ENCODE measurements around the gene ADIG.

Gene ADIG

GRCh38 chr20:38581013-38581412 is at the start of gene ADIG:
Gene ADIG (plus strand): TSS chr20:38581197. CDS start chr20:38581251, 54 bp downstream.
- no peak for DNase-seq

GRCh38 chr20:38534756-38535155 is 46.2 kb upstream of the ADIG start:
- no peak for DNase-seq

DNA sequence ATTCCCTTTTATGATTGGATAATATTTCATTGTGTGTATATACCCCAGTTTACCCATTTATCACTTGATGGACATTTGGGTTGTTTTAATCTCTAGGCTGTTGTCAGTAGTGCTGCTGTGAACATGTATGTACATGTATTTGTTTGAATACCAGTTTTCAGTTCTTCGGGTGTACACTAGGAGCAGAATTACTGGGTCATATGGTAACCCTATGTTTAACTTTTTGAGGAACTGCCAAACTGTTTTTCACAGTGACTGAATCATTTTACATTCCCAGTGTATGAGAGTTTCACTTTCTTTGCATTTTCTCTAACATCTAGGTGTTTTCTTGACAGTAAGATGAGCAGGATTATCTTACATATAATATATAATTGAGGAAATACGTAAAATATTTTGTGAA is 44.7 kb upstream of the ADIG start:
- DNase-seq: no peak

- DNase-seq: no peak
Observed at GRCh38 chr20:38537176-38537575, 43.8 kb upstream of the ADIG start.

- DNase-seq: no peak
Observed at GRCh38 chr20:38538789-38539188, 42.2 kb upstream of the ADIG start.

GRCh38 chr20:38543014-38543906 is 37.7 kb upstream of the ADIG start:
- no peak for DNase-seq

DNA sequence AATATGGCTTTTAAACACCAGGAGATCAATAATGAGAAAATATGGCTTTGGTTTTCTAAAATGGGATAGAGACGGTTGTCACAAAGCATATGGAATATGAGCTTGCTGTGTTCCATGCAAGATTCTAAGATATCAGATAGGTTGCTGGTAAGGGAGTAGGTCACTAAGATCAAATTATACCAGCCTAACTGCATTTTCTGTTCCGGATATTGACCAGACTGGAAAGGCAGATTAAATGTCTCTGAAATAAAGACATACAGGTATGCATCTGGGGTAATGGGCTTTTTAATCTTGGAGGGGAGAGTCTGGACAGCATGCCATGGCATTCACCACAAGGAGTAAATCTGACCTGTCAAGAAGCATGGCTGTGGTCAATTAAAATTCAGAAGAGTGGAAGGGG is 35.2 kb upstream of the ADIG start:
- no peak for DNase-seq

DNA sequence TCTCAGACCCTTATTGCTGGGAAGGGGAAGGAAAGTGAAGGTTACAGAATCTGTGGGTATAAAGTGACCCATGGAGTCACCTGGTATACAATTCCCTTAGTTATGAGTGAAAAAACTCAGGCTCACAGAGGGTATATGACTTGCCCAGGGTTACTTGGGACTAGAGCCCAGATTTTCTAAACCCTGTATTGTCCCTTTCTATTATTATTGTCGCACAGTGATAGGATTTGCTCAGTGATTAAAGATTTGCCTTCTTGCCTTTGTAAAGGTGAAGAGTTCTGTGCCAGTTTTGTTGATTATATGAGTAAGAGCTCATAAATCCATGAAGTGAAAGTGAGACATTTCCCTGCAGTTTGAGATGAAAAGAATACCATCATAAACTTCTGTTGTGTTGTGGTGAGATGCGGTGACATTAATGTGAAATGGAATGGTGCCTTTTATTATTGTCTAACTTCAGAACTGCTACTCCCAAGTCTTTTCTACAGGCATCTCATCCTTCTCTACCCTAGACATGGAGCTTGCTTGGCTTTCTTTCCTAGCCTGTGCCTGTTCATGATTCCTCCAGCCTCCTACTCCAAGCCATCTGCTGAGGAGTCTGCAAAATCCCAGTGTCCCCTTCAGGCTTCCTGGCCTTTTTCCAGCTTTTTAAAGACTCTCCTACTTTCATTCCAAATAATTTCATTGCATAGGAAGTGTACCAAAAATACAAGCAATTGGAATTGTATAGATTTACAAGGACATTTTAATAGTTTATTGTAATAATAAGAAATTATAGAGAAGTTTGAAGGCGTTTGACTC is 33.5 kb upstream of the ADIG start:
- no peak for DNase-seq

GRCh38 chr20:38548356-38549083 is 32.5 kb upstream of the ADIG start:
- no peak for DNase-seq

- DNase-seq: no peak
Observed at GRCh38 chr20:38550274-38550673, 30.7 kb upstream of the ADIG start.

- DNase-seq: no peak
Observed at GRCh38 chr20:38551056-38551626, 29.9 kb upstream of the ADIG start.

GRCh38 chr20:38554986-38555385 is 26.0 kb upstream of the ADIG start:
- DNase-seq: no peak

DNA sequence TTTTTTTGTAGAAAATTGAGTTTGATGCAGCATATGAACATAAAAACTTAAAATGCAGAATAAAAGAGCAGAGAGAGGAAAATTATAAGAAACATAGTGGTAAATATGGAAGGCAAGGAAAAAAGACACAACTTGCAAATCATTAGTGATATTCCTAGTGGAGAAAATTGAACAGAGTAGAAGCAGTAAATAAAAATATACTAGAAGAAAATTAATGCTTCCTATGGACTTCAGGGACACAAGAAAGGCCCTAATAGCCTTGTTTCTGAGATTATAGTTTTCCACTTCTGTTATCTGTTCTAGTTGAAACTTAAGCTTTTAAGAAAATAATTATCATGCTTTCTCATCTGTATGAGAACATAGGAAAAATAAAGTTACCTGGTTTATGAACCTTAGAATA is 25.6 kb upstream of the ADIG start:
- no peak for DNase-seq

DNA sequence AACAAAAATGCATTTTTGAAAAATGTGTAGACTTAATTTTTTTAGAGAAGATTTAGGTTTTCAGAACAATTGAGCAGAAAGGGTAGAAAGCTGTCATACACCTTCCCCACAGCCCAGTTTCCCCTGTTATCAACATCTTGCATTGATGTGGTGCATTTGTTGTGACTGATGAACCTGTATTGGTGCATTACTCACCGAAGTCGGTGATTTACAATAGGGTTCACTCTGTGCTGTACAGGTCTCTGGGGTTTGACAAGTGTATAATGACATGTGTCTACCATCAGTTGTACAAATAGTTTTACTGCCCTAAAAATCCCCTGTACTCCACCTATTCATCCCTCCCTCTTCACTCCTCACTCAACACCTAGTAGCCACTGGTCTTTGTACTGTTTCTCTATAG is 23.8 kb upstream of the ADIG start:
- DNase-seq: no peak

DNA sequence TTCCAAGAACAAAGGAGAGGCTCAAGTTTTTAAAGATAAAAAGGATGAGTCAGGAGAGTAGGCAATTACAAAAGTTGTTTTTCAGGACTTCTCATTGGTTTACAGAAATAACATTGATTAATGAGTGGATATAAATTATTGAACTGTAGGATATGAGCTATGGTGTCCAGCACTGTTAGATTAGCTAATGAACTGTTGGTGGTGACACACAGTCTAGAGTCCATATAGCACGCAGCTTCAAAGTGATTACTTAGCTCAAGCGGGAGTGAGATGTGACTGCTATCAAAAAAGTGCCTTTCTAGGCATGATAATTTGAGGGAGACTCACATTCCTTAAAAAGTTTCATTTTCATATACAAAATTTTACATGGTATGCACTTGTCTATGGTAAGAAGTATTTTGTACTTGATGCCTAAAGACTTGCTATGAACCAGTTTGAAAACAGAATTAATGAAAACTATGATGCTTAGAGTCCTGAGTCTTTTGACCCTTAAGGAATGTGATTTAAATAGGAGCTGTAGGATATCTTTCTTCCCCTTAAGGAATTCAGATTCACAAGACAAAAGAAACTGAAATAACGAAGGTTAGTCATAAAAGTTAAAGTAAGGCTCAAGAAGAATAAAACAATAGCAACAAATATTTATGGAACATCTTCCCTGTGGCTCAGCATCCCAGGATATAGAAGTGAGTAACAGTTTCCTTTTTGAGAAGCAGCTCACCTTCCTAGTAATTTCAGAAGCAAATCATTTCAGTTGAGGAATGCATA is 22.2 kb upstream of the ADIG start:
- no peak for DNase-seq

GRCh38 chr20:38559764-38560163 is 21.2 kb upstream of the ADIG start:
- DNase-seq: no peak

DNA sequence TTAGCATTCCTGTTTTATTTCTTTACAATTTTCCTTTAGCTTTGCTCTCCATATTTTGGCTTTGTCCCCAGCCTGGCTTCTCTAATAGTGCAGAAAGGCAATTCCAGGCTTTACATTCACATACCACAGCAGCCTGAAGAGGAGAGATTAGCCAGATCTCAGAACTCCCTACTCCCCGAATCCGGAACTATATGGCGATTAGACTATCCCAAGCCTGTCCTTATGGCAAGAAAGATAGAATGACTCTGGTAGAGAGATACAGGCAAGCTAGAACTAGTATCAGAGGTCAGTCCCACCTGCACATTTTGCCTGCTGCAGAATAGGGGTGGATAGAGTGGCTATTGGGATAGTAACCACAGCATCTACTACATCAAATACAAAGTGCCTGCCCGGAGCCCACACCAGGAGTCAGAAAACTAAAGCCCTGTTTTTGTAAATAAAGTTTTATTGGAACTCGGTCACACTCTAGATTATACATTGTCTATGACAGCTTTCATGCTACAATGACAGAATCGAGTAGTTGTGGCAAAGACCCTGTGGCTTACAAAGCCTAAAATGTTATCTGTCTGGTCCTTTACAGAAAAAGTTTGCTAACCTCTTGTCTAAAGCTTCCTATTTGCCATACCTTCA is 17.1 kb upstream of the ADIG start:
- no peak for DNase-seq

DNA sequence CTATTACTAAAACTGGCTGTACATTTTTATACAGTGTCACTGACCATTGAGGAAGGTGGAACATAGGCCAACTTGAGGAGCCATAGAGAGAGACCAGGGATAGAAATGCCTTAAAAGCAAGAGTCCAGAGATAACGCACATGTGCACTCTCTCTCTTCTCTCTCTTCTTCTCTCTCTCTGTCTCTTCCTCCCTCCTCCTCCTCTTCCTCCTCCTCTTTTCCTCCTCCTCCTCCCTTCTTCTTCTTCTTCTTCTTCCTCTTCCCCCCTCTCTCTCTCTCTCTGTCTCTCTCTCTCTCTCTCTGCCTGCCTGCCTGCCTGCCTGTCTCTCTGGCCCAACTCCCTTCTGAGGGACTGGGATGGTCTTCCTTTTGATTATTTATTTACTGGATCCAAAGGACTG is 16.3 kb upstream of the ADIG start:
- no peak for DNase-seq

DNA sequence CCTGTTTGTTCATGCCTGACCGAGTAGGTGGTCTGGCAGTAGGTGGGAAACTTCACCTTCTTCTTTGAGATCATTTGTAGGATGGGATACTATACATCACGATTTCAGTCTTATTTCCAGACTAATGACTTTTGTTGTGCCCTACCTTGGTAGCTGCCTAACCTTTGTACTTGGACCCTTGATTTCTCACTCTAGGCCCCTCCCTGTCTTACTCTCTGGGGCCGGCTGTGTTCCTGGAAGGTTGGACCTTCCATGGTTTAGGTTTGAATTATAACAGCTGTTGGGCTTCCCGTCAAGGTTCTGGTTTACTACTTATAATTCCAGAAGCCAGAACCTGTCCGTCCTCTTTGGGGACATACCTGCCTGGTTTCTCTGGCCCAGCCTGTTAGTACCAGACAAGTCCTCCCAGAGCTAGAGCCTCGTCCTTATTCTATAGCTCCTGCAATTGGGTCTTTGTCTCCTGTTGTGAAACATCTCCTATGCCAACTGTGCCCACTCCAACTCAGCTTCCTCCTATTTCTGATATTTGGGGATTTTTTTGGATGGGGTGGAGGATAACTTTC is 14.9 kb upstream of the ADIG start:
- no peak for DNase-seq

DNA sequence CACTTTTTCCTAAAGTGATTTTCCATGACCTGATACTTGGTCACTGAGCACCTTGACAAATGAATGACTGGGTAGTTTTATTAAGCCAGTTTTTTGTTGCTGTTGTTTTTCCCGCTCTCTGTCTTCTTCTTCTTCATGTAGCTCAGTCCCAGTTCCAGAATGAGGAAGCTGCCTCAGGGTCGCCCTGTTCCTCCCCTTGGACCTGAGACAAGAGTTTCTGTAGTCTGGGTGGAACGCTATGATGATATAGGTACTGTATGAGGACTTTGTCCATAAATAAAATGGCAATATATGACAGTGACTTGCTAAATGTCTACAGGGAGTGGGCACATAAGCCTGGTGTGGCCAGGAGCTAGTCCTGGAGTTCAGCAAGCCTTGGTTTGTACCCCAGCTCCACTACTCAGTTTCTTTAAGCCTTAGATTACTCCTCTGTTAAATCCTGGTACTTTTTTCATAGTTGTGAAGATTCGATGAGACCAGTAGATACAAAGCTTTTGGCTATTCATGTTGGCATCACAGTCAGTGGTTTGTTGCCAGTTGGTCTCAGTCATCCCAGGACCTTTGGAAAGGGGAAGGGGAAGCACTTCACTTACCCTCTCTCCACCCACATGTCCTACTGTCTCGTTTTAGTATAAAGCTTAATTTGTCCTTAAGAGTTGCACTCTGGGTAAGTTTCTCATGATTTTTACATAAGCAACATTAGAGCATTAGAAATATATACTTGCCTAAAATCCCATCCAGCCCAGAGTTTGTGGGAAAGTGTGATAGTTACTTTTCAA is 11.1 kb upstream of the ADIG start:
- DNase-seq: no peak

- DNase-seq: no peak
Observed at GRCh38 chr20:38573413-38573812, 7.6 kb upstream of the ADIG start.
